SK-N-MC (cell line): Measurements from ENCODE around the gene CCT4.
A peak's percentile ranks its signal among the peaks of the same experiment; 100 is the strongest.

Source experiments
- DNase-seq: peaks from one replicate; pipeline ENCODE4 v3.0.0-alpha.2; 2011; ENCODE audit warnings: low read depth, low spot score
- H3K27ac ChIP-seq: fragments of 200-600 bp; sonication (generic); 2 replicates; pipeline ENCODE4 v1.5.1; 2016; ENCODE audit warnings: mixed run types
- H3K36me3 ChIP-seq: fragments of 200-600 bp; sonication (generic); 2 replicates; pipeline ENCODE4 v1.6.1; 2017; ENCODE audit warnings: antibody characterized with exemption, low read length, mixed read lengths; ENCODE audit not compliant: insufficient read depth
- H3K4me3 ChIP-seq: fragments of 200-600 bp; sonication (generic); 2 replicates; pipeline ENCODE4 v1.5.1; 2016
- H3K9ac ChIP-seq: fragments of 200-600 bp; sonication (generic); 2 replicates; pipeline ENCODE4 v1.8.0; 2017; ENCODE audit warnings: mixed run types, mixed read lengths; ENCODE audit not compliant: insufficient read length
- H3K9me3 ChIP-seq: fragments of 200-600 bp; sonication (generic); 2 replicates; pipeline ENCODE4 v1.6.1; 2017; ENCODE audit warnings: low read depth, mild to moderate bottlenecking, antibody characterized with exemption, low read length, moderate library complexity, mixed read lengths
- EZH2 ChIP-seq: fragments of 200-600 bp; sonication (generic); IDR thresholded peaks from one replicate; pipeline ENCODE4 v1.6.1; 2017; ENCODE audit warnings: antibody characterized with exemption
- FOXP2 ChIP-seq: optimal IDR thresholded peaks from 2 replicates; pipeline ENCODE3; 2011; ENCODE audit warnings: mild to moderate bottlenecking, moderate library complexity; ENCODE audit not compliant: insufficient read depth; ENCODE audit errors: extremely low read length, control extremely low read depth
- POLR2AphosphoS5 ChIP-seq: IDR thresholded peaks from 2 replicates; pipeline ENCODE4 v1.6.1; 2012; ENCODE audit warnings: mild to moderate bottlenecking, low read depth, low read length, borderline replicate concordance

Gene CCT4

DNA sequence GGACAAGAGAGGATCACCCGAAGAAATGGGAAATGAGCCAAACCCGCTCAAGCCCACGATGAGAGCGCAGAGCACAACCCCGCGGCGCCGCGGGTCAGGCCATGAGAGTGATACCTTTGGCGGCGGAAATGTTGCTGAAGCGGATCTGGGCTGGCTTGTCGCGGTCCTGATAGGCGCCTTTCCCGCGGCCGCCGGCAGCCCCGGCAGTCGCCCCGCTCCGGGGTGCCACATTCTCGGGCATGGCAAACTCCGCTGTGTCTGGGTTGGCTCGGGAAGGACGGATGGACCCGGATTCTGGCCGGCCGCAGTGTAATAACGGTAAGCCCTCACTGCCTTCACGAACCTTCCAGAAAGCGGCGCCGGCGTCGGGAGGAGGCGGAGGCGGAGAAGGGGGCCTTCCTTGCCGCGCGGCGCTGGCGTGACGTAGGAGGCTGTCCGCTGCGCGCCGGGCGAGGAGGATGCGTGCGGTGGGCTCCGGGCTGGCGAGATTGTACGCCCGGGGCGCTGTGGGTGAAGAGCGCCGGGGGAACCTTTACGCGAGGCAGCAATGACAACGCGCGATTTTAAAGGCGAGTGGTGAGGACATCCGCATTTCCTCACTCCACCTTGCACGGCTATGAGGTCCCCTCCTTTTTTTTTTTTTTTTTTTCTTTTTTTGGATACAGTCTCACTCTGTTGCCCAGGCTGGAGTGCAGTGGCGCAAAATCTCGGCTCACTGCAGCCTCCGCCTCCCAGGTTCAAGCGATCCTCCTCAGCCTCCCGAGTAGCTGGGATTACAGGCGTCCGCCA, at the start of gene CCT4:
Gene CCT4 (minus strand): TSS at position 390 of the 789 bp plus-strand sequence. CDS start 149 bp downstream, at position 241.
- Histone ChIP-seq H3K36me3 (peaks cover 38% of the 10 kb centered on the region), H3K4me3 (peak within 1 kb of the TSS; percentile 98), H3K9me3 (no peaks in the 10 kb centered on the region), H3K27ac (peak within 1 kb of the TSS; percentile 89), H3K9ac (peak within 1 kb of the TSS; percentile 100)
- TF ChIP-seq FOXP2 (peak; percentile 10), EZH2 (no peak), POLR2AphosphoS5 (peak; percentile 98)
- peak; percentile 30 for DNase-seq

DNA sequence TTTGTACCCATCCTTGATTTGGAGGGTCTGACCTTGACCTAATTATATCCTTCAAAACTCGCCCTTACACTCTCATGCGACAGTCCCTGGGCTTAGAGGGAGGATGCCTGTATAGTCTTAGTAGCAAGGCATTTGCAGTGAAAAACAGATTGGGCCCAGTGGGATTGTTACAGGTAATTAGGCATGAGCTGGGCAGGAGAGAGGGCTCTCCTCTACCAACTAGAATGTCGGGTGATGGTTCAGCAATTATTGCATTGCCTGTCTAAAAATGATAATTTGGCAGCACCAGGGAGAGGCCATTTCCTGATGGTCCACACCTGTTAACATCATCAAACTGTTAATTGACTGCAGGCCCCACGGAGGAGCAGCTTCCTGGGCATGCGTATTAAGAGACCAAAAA, 49.4 kb upstream of the CCT4 start:
- no peaks in the 10 kb centered on the region for H3K36me3 ChIP-seq
- no peak for DNase-seq
- H3K9ac ChIP-seq = no peak overlapping the region
- H3K9me3 ChIP-seq = no peaks in the 10 kb centered on the region
- no peak for TF ChIP-seq FOXP2
- no peak for TF ChIP-seq POLR2AphosphoS5
- TF ChIP-seq EZH2 = no peak
- no peak overlapping the region for H3K27ac ChIP-seq
- H3K4me3 ChIP-seq = no peak overlapping the region

DNA sequence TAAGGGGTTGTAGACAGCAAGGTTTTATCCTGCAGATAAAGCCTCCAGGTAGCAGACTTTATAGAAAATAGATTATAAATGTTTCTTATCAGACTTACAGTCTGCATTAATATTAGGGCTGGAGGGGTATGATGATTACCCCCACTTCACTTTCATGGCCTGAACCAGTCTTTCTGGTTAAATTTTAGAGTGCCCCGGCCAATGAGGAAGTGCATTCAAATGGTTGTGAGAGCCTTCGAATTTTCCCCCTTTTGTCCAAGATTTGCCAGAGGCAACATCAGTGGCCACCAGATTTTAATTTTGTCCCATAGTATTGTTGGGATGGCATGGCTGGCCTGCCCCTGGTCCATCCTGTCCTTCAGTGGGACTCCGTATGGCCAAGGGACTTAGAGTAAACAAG, 48.6 kb upstream of the CCT4 start:
- no peak for TF ChIP-seq POLR2AphosphoS5
- no peak for TF ChIP-seq FOXP2
- TF ChIP-seq EZH2 = no peak
- Histone ChIP-seq H3K9me3 (no peaks in the 10 kb centered on the region), H3K9ac (no peak overlapping the region), H3K4me3 (no peak overlapping the region), H3K27ac (no peak overlapping the region), H3K36me3 (no peaks in the 10 kb centered on the region)
- no peak for DNase-seq

GRCh38 chr2:61928826-61929461, 40.5 kb upstream of the CCT4 start:
- Histone ChIP-seq H3K4me3 (no peak overlapping the region), H3K27ac (no peak overlapping the region), H3K9me3 (no peaks in the 10 kb centered on the region), H3K9ac (no peak overlapping the region), H3K36me3 (no peaks in the 10 kb centered on the region)
- TF ChIP-seq EZH2 (no peak), POLR2AphosphoS5 (no peak)
- no peak for DNase-seq

DNA sequence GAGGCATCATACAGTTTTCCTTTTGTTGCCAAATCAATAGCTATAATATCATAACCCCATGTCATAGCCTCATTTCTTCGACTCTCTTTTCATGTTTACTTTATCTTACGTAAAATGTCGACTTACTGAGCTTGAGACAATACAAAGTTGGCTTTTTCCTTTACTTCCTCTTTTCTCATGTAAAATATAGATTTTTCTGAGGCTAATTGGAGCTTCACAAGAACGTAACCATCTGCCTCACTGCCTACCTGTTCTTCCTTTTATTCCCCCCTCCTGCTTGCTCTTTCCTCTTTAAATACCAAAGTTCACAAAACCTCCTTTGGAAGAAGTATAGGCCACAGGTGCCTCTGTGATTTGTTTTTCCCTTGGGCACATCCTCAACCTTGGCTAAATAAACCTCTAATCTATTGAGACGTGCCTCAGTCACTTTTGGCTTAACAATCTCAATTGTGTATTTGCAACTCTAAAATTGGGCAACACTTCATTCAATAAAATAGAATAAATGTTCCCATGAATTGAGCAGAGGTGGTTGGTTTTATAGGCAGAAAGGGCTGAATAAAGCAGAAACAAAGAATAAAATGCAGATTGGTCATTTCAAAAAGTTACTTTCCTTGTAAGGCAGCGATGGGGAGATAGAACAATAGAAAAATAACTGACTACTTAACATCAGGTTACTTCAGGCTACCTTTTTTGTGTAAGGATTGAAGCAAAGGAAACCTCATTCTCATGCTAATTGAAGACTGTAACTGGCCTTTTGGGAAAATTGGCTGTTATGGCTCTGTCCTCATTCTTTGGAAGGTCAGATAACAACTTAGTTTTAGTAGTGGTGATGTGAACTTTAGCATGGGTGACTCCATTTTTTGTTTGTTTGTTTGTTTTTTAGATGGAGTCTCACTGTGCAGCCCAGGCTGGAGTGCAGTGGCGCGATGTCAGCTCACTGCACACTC, 38.3 kb upstream of the CCT4 start:
- Histone ChIP-seq H3K9ac (no peak overlapping the region), H3K4me3 (no peak overlapping the region), H3K27ac (no peak overlapping the region), H3K36me3 (no peaks in the 10 kb centered on the region), H3K9me3 (no peaks in the 10 kb centered on the region)
- DNase-seq = no peak
- TF ChIP-seq FOXP2 (no peak), POLR2AphosphoS5 (no peak), EZH2 (no peak)

DNA sequence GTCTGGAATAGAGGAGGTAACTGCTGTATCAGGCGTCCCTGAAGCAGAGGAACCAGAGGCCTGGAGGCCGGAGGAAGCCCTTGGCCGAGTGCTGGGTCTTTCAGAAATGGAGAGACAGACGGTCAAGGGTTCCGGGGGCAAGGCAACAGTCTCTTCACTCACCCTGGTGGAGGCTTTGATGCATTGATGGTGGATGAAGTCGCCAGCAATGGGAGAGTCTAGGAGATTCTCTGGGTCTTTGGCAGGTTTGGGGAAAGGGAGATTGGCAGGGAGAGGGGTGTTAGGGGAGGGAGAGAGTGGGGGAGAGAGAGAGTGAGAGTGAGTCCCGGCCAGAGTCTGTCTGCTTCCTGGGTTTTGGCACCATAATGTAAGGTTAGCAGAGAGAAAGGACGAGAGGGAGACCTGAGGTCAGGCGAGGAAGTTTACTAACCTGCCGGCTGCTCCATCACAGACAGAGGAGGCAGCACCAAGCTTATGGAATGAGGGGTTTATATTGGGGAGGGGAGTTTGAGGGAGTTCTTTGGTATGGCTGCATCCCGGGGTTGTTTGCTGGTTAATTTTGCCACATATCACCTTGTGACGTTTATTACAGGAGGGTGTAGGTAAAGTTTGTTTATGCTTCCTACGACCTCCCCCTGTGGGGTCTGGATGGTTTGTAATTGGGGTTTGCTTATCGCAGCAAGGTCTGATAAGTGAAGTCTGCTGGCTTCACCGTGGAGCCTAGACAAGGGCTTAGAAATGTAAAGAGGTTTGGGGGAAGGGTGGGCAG, 36.6 kb upstream of the CCT4 start:
- Histone ChIP-seq H3K9me3 (no peaks in the 10 kb centered on the region), H3K9ac (no peak overlapping the region), H3K27ac (no peak overlapping the region), H3K36me3 (no peaks in the 10 kb centered on the region), H3K4me3 (no peak overlapping the region)
- DNase-seq = no peak
- TF ChIP-seq POLR2AphosphoS5 (no peak), FOXP2 (no peak), EZH2 (no peak)

GRCh38 chr2:61922714-61923113, 34.3 kb upstream of the CCT4 start:
- TF ChIP-seq EZH2 (no peak), POLR2AphosphoS5 (no peak), FOXP2 (no peak)
- no peak for DNase-seq
- Histone ChIP-seq H3K27ac (no peak overlapping the region), H3K4me3 (no peak overlapping the region), H3K9me3 (no peaks in the 10 kb centered on the region), H3K9ac (no peak overlapping the region), H3K36me3 (no peaks in the 10 kb centered on the region)
